T-helper 17 cell (primary cell): ENCODE measurements around the gene ABCG1. TPM values are rescaled to one million over a fixed set of nuclear protein-coding genes. Genes with fewer than 3 reads are reported as not detected.

ENCODE experiments used
- ATAC-seq: fragments of 150-1000 bp; cut with Tn5 transposase; 2 replicates; pipeline ENCODE4 v1.10.0; 2021; ENCODE audit warnings: mild to moderate bottlenecking, moderate library complexity
- DNase-seq, 3 donors: peaks; one replicate each; pipeline versions ENCODE4 v3.0.0 to v3.0.0-alpha.2; 2020 to 2021
- H3K9me3 ChIP-seq: one replicate; pipeline ENCODE4 v1.7.0; 2013; ENCODE audit warnings: low read length, mild to moderate bottlenecking; ENCODE audit not compliant: control insufficient read depth, poor library complexity, severe bottlenecking
- H3K27ac Mint-ChIP-seq: one replicate; pipeline ENCODE4 v1.8.0; 2022; ENCODE audit warnings: mild to moderate bottlenecking, moderate library complexity, mixed read lengths
- H3K27me3 Mint-ChIP-seq: one replicate; pipeline ENCODE4 v1.8.0; 2022; ENCODE audit warnings: mixed read lengths
- H3K36me3 Mint-ChIP-seq: one replicate; pipeline ENCODE4 v1.8.0; 2022; ENCODE audit warnings: low read depth, mixed read lengths
- H3K4me1 Mint-ChIP-seq: one replicate; pipeline ENCODE4 v1.8.0; 2022; ENCODE audit warnings: mild to moderate bottlenecking, mixed read lengths
- H3K4me3 Mint-ChIP-seq: one replicate; pipeline ENCODE4 v1.8.0; 2022; ENCODE audit warnings: mild to moderate bottlenecking, moderate library complexity, mixed read lengths
- total RNA-seq, 4 donors: library from RNA in 2 of 4; stranded (reverse) in 2 of 4; gene quantifications; one replicate each; pipeline ENCODE4 v1.2.3 and lab custom pipeline; 2022 to 2026

Gene ABCG1
- total RNA-seq, 2 donors from 2014 or later, result 43.4 to 75.0 TPM

DNA sequence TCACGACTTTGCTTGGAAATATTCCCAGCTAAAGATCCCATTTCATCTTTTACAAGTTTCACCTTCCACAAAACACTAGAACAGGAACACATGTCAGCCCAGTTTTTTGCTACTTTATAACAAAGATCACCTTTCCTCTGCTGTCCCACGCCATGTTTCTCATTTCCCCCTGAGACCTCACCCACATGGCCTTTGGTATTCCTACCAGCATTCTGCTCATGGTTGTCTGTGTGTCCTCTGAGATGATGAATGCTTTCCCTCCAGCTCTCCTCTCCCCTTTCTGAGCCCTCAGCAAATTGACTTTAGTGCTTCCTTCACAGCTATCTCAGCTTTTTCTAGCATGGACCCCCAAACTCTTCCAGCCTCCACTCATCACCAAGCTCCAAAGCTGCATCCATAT lies 32.3 kb upstream of the ABCG1 start:
- peak overlapping the region; percentile 96 for H3K27ac Mint-ChIP-seq
- H3K36me3 Mint-ChIP-seq, result no peaks in the 10 kb centered on the region
- H3K4me1 Mint-ChIP-seq, result peaks cover 49% of the 10 kb centered on the region
- H3K27me3 Mint-ChIP-seq, result no peaks in the 10 kb centered on the region
- ATAC-seq, result no peak
- H3K4me3 Mint-ChIP-seq, result peak overlapping the region; percentile 26
- DNase-seq, result no peak
- no peaks in the 10 kb centered on the region for H3K9me3 ChIP-seq

DNA sequence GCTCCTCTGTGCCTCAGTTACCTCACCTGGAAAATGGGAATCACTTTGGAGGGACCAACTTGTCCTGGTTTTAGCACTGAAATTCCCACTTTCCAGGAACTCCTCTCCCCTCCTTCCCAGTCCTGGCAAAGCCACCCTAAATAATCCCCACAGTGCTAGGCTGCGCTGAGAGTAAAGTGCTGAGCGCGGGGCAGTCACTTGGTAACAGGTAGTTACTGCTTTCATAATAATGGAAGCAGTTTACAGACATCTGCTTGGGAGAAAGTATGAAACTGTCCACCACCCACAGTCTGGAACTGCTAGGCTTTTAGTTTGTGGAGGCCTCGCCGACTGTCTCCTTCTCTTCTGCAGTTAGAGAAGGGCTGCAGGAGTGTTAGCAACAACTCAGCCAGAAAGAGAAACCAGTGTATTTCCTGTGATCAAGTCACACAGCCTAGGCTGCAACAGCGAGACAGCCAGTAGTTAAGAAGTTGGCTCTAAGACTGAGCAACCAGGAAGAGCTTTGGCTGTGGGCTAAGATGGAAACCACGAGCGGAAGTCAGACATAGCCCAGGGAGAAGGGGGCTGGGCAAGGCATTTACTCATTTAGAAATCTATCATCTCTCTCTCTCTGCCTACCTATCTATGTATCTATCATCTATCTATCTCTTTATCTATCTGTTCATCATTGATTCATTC lies 30.8 kb upstream of the ABCG1 start:
- H3K27me3 Mint-ChIP-seq, result no peaks in the 10 kb centered on the region
- H3K27ac Mint-ChIP-seq, result peak overlapping the region; percentile 96
- H3K9me3 ChIP-seq, result no peaks in the 10 kb centered on the region
- peak; percentile 48 to 70 (median 59) for DNase-seq
- peaks cover 58% of the 10 kb centered on the region for H3K4me1 Mint-ChIP-seq
- ATAC-seq, result peak; percentile 95
- H3K36me3 Mint-ChIP-seq, result no peaks in the 10 kb centered on the region
- peak overlapping the region; percentile 81 for H3K4me3 Mint-ChIP-seq

DNA sequence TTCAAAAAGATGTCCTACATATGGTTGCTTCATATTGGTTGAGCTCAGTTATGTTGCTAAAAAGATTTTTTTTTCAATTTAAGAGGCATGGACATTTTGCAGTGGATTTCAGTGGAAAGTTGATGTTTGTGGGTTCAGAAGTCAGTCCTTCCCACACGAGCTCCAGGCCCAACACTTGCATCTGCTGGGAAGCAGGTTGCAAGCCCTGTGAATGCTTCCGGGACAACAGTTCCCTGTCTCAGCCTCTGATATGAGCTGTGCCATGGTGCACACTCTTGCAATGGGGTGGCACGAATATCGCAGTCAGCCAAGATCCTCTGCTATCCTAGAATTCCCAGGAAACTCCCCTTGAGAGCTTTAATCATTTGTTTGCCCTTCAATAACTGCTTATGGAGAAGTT lies 30.3 kb upstream of the ABCG1 start:
- DNase-seq (no peak), ATAC-seq (no peak)
- Mint-ChIP-seq H3K4me3 (peak overlapping the region; percentile 81), H3K27me3 (no peaks in the 10 kb centered on the region), H3K36me3 (no peaks in the 10 kb centered on the region), H3K4me1 (peaks cover 63% of the 10 kb centered on the region), H3K27ac (peak overlapping the region; percentile 96)
- no peaks in the 10 kb centered on the region for H3K9me3 ChIP-seq

DNA sequence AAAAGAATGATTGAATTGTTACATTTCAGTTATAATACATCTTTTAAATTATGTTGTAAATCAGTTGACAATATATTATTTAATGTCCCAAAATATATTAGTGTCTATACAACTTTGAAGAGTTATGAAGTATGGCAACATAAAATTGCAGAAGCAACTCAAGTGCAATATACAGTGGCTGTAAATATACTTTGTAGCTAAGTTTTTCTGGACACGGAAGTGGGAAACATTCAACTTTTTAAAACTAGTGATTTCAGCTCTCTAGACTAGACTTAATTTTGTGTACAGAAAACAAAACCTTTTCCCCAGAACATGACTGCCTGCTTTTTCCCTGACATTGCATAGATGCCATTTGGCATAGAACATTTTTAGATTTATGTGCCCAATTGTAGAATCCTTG lies 29.5 kb upstream of the ABCG1 start:
- peaks cover 67% of the 10 kb centered on the region for H3K4me1 Mint-ChIP-seq
- no peak for ATAC-seq
- H3K4me3 Mint-ChIP-seq, result no peak overlapping the region
- DNase-seq, result no peak
- no peaks in the 10 kb centered on the region for H3K27me3 Mint-ChIP-seq
- H3K9me3 ChIP-seq, result no peaks in the 10 kb centered on the region
- no peaks in the 10 kb centered on the region for H3K36me3 Mint-ChIP-seq
- H3K27ac Mint-ChIP-seq, result peak overlapping the region; percentile 24

DNA sequence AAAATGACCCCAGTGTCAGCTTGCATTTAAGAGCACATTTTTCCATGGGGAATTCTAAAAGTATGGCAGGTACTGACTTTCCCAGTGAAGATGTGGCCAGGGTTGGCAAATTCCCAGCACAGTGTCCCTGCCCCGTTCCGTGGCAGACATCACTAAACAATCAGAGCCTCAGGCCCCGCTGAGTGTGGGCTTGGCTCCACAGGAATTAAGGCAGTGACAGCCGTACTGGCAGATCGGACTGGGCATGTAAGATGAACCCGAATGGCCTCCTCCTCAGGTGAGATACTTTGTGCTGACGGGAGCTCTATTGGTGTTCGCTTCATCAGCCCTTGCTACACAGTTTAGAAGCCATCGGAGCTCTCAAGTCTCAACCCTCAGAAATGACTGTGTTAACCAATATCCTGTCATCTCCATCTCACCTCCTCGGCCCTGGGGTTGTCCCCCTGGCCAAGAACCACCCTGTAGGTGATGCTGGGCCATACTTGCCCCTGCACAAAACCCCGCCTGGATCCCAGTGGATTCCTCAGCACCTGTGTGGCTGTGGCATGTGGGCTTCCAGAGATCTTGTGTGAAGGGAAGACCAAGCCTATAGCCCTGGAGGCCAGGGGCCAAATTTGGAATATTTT lies 29.0 kb upstream of the ABCG1 start:
- Mint-ChIP-seq H3K27ac (peak overlapping the region; percentile 24), H3K4me1 (peaks cover 67% of the 10 kb centered on the region), H3K4me3 (no peak overlapping the region), H3K27me3 (no peaks in the 10 kb centered on the region), H3K36me3 (no peaks in the 10 kb centered on the region)
- no peaks in the 10 kb centered on the region for H3K9me3 ChIP-seq
- ATAC-seq (no peak), DNase-seq (no peak)

DNA sequence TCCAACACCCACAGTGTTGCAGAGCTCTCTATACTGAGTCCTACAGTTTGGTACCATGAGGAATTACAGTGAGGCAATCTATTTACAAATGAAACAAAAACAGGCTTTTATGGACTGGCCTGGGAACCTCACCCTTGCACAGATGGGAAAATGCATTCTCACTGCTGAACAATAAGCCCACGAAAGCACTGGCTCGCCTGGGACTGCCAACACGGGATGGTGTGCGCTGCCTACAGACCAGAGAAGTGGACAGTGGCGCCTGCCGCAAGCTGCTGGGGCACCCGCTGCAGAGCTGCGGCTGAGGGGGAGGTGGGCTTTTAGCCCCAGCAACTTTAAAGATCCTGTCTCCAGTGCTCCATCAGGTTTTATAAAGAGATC lies 28.5 kb upstream of the ABCG1 start:
- no peaks in the 10 kb centered on the region for H3K9me3 ChIP-seq
- H3K27ac Mint-ChIP-seq, result peak overlapping the region; percentile 24
- H3K27me3 Mint-ChIP-seq, result no peaks in the 10 kb centered on the region
- DNase-seq (no peak), ATAC-seq (no peak)
- peaks cover 64% of the 10 kb centered on the region for H3K4me1 Mint-ChIP-seq
- H3K36me3 Mint-ChIP-seq, result no peaks in the 10 kb centered on the region
- H3K4me3 Mint-ChIP-seq, result no peak overlapping the region

DNA sequence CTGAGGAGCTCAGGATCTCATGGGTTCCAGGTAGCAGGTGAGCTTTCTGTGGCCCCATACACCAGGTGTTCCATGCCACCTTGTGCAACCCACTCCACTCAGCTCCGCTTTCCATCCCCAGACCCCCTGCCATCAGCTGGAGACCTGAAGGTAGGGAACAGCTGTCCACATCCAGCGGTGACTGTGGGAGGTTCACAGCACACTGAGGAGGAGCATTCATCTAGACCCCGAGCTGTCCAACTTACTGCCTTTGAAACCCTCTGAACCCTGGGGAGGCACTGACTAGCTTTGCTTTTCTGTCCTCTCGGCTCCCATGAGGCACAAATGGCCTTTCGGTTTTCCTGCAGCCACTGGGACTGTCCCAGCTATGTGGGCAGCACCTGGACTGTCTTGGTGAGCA lies 27.9 kb upstream of the ABCG1 start:
- Mint-ChIP-seq H3K36me3 (no peaks in the 10 kb centered on the region), H3K4me1 (peaks cover 60% of the 10 kb centered on the region), H3K27ac (peak overlapping the region; percentile 24), H3K27me3 (no peaks in the 10 kb centered on the region), H3K4me3 (no peak overlapping the region)
- ATAC-seq (no peak), DNase-seq (no peak)
- H3K9me3 ChIP-seq, result no peaks in the 10 kb centered on the region

DNA sequence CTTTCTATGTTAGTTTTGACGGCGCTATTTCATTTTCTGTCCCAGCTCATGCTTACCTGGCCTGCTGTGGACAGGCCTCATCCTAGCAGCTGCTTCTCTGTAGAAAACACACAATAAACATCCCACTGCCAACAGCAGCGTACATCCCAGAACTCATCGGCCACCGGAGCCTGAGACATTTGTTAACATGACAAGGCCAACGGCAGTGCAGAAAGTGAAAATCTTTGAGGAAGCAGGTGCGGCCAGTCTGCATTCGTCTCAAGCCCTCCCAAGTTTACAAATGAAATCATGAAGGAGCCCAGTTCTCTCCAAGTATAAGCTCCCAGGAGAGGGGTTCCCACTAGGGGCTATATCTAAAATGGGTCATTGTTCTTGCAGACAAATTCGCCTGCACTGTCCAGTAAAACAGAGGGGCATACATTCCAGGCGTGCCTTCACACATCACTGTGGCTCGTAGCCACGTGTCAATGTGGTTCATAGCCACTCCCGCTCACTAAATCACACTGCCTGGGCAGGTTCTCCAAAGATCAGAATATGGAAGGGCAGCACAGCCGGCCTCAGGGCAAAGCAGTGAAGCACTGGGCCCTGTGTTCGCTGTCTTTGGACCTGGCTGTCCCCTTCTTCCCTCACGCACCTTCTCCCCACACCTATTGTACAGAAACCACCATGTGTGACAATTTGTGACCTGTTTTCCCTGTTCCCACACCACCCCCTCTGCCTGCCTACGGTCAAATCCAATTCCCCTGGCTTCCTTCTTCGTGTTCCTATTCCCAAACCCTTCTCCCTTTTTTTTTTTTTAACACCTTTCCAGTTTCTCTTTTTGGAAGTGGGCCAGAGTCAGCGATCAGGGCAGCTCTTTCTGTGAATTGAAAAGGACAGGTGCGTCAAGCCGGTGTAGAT lies 27.0 kb upstream of the ABCG1 start:
- Mint-ChIP-seq H3K4me3 (peak overlapping the region; percentile 31), H3K36me3 (no peaks in the 10 kb centered on the region), H3K27ac (peak overlapping the region; percentile 94), H3K27me3 (no peaks in the 10 kb centered on the region), H3K4me1 (peaks cover 51% of the 10 kb centered on the region)
- ATAC-seq (no peak), DNase-seq (no peak)
- no peaks in the 10 kb centered on the region for H3K9me3 ChIP-seq

DNA sequence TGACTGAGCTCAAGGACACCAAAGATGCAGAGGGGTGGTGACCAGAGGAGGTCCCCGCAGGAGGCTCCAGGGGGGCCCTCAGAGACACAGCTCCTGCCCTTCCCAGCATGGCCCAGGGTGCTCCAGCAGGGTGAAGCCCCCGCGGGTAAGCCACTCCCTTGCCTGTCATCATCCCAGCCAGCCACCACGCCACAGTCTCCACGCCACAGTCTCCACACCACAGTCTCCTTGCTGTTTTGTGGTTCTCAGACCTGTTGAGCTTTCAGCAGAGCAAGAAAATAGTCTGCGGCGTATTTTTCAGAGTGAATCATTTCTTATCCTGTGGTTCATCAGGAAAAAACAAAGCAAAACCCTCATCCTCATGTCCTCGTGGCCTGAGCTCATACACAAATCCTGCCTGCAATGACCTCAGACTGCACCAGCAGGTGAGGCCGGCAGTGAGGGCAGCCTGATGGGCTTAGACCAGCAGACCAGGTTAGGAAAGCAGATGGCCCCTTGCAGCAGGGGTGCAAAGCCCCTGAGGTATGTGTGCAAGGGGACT lies 25.7 kb upstream of the ABCG1 start:
- no peaks in the 10 kb centered on the region for H3K36me3 Mint-ChIP-seq
- DNase-seq (peak in 2 of 3 donors; percentile 41 to 45), ATAC-seq (peak; percentile 64)
- no peaks in the 10 kb centered on the region for H3K9me3 ChIP-seq
- no peaks in the 10 kb centered on the region for H3K27me3 Mint-ChIP-seq
- H3K27ac Mint-ChIP-seq, result peak overlapping the region; percentile 94
- peak overlapping the region; percentile 36 for H3K4me3 Mint-ChIP-seq
- H3K4me1 Mint-ChIP-seq, result peaks cover 46% of the 10 kb centered on the region

DNA sequence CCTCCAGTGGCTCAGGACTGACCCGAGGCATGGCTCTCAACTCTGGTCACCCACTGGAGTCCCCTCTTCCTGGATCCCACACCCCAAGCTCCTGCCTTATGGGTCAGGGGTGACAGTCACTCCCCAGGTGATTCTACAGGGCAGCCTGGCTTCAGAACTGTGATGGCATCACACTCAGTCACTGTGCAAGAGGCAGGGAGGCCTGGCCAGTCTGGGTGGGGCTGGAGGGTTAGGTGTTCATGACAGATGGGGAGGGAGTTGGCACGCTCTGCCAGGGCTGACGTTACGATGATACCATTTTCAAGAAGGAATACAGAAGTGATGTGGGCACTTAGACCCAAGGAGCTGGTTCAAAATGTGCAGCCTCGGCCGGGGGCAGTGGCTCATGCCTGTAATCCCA lies 25.2 kb upstream of the ABCG1 start:
- Mint-ChIP-seq H3K27ac (peak overlapping the region; percentile 94), H3K36me3 (no peaks in the 10 kb centered on the region), H3K4me3 (no peak overlapping the region), H3K27me3 (no peaks in the 10 kb centered on the region), H3K4me1 (peaks cover 46% of the 10 kb centered on the region)
- ATAC-seq (no peak), DNase-seq (no peak)
- no peaks in the 10 kb centered on the region for H3K9me3 ChIP-seq

DNA sequence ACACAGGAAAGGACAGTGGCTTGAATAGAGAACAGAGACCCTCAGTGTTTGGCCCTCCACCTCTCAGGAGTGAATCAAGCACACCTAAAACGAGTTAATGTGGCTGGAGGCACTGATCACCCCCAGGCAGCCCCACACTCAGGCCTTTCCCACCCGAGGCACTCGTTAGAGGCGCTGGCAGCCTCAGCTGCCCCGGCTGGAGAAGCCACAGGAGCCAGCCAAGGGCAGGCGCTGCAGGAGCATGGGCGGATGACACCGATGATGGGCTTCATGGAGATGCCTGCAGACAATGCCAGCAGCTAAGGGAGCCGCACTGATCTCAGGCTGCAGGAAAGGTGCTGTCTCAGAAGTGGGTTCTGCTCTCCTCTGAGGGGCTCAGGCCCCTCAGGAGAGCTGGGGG lies 24.1 kb upstream of the ABCG1 start:
- no peak for ATAC-seq

DNA sequence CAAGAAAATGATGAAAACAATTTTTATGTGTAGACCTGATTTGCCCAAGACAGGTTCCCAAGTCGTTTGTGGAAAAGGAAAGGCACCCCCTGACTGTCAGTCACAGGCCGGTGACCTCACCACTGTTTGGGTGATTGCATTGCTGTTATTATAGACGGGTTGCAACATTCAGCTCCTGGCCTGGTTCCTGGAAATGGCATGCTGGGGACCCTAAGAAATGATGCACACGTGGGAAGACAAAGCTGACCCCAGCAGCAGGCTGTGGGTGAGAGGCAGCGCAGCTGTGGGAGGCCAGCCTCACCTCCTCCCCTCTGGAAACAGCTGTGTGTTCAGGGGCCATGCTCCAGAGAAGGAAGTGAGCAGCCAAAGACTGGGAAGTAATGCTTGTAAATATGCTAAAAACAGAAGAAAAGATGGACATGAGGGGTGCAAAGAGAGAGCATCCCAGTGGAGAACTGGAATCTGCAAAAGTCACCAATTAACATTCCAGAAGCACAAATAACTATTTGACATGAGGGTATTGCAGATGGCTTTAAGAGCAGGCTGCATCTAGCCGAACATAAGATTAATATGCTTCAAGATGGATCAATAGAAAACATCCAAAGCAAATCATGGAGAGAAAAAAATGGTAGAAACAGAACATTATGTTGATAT lies 23.4 kb upstream of the ABCG1 start:
- ATAC-seq, result no peak
- no peak overlapping the region for H3K4me3 Mint-ChIP-seq
- no peaks in the 10 kb centered on the region for H3K9me3 ChIP-seq
- no peaks in the 10 kb centered on the region for H3K27me3 Mint-ChIP-seq
- no peaks in the 10 kb centered on the region for H3K36me3 Mint-ChIP-seq
- H3K4me1 Mint-ChIP-seq, result peaks cover 44% of the 10 kb centered on the region
- peak overlapping the region; percentile 77 for H3K27ac Mint-ChIP-seq
- DNase-seq, result no peak

More for the DNA sequence above, 24.1 kb upstream of the ABCG1 start:
- H3K9me3 ChIP-seq, result no peaks in the 10 kb centered on the region
- H3K27ac Mint-ChIP-seq, result no peak overlapping the region
- H3K36me3 Mint-ChIP-seq, result no peaks in the 10 kb centered on the region
- no peaks in the 10 kb centered on the region for H3K27me3 Mint-ChIP-seq
- H3K4me1 Mint-ChIP-seq, result peaks cover 49% of the 10 kb centered on the region
- no peak overlapping the region for H3K4me3 Mint-ChIP-seq
- DNase-seq, result no peak
